A549 treated with CpdA at 1 μM for 4 hours (cell line): ENCODE results near the gene ALG11. TPM values are rescaled to one million over a fixed set of nuclear protein-coding genes. Genes with fewer than 3 reads are reported as not detected.

Experiments used
- total RNA-seq: library from RNA; stranded (reverse); fragments of 200-300 nt; extraction: Qiagen RNA extraction; gene quantifications from 5 replicates; pipeline ENCODE4 v1.2.3, GENCODE V29; 2022; ENCODE audit warnings: low read depth

Gene ALG11, protein sequence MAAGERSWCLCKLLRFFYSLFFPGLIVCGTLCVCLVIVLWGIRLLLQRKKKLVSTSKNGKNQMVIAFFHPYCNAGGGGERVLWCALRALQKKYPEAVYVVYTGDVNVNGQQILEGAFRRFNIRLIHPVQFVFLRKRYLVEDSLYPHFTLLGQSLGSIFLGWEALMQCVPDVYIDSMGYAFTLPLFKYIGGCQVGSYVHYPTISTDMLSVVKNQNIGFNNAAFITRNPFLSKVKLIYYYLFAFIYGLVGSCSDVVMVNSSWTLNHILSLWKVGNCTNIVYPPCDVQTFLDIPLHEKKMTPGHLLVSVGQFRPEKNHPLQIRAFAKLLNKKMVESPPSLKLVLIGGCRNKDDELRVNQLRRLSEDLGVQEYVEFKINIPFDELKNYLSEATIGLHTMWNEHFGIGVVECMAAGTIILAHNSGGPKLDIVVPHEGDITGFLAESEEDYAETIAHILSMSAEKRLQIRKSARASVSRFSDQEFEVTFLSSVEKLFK
- total RNA-seq: 7.8 to 11.9 TPM (median 8.4 TPM) in 5 replicates

DNA sequence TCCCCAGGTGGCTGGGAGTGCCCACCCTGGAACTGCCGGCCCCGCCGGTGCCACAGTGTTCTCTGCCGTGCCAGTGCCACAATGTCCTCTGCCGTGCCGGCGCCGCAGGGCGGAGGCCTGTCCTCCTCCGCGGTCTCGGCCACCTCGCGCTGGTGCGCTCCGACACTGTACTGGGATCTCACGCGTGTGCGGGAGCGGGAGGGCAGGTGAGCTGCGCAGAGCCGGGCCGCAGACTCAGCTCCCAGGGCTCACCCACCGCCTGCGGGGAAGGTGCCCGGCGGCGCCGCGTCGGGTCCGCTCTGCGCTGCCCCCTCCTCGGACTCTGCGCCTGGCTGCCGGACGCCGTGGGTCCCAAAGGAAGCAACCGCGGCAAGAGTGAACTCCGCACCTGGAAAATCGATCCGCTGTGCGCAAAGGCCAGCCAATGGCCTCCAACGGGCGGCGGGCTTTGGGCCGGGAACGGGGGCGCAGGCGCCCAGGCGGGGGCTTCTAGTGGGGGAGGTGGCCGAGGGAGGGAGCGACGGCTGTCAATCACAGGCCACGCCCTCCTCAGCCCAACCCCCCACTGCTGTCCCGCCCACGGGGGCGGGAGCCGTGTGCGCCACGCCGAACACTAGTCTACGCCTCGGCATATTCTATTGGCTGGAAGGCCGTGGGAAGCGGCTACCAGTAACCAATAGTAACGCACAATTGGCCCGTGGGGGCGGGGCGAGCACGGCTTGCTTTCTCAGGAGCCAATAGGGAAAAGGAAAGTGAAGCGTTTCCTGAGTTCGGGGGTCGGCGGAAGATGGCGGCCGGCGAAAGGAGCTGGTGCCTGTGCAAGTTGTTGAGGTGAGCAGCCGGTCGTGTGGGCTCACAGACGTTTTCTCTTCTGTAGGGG lies at the start of gene ALG11:
Gene ALG11 (plus strand): TSS at position 767 of the 880 bp plus-strand sequence. CDS start 21 bp downstream, at position 788.

DNA sequence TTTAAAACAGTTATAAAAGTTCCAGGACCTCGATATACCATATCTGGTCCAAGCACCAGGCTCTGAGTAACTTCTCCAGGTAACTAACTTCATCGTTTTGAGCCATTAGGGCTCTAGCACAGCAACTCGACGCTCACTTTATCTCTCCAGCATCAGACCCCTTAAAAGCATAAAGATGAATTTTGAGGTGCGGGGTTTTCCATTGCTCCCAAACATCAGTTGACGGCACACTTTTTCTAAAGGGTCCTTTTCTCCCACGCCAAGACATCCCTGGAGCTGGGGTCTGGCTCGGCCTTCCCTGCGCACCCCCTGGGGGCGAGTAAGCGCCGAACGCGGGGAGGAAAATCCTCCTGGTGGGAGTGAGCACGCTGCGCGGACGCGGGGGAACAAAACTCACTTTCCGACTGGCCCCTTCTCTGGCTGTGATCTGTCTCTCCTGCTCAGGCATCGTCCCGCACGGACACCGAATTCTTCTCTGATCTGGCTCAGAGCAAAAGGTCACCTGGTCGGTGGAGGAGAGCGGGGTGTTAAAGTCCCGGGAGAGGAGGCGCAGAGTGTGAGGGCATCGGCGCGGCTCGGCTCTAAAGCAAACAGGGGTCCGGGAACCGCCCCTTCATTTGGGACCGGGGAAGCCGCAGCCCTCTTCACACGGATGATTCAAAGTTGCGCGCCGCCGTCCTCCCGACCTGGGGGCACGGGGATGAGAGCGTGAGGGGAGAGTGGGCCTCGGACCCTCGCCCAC lies 1.1 kb upstream of the ALG11 start, which contains the start of gene ATP7B:
Gene ATP7B (minus strand): TSS at position 561 of the 742 bp plus-strand sequence. CDS start 113 bp downstream, at position 448.

DNA sequence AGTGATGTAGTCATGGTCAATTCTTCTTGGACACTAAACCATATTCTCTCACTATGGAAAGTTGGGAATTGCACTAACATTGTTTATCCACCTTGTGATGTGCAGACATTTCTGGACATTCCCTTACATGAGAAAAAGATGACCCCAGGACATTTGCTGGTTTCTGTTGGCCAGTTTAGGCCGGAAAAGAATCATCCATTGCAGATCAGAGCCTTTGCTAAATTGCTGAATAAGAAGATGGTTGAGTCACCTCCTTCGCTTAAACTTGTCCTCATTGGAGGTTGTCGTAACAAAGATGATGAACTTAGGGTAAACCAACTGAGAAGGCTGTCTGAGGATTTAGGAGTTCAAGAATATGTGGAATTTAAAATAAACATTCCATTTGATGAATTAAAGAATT lies 12.3 kb downstream of the ALG11 start, which contains the start of gene UTP14C:
Gene UTP14C (plus strand): TSS at position 211 of the 400 bp plus-strand sequence. CDS start 4,114 bp downstream, outside the sequence.

Other genes with a start within 250 kb of the ALG11 start
- gene DHRS12, start 208.2 kb upstream of the ALG11 start, total RNA-seq: 3.2 to 5.7 TPM (median 4.3 TPM) in 5 replicates
- gene TMEM272, start 167.2 kb upstream of the ALG11 start, total RNA-seq: 0.01 TPM in 1 of 5 replicates, not detected in the others
- 0.05 to 0.15 TPM in 2 of 5 replicates, not detected in the others for gene CCDC70, start 150.4 kb upstream of the ALG11 start, total RNA-seq
- gene ATP7B, start 948 bp upstream of the ALG11 start, total RNA-seq: 1.6 to 2.6 TPM (median 2.5 TPM) in 5 replicates
- gene UTP14C, start 12.3 kb downstream of the ALG11 start, total RNA-seq: 5.9 to 8.5 TPM (median 7.4 TPM) in 5 replicates
- gene NEK5, start 116.7 kb downstream of the ALG11 start, total RNA-seq: 0.06 to 0.11 TPM (median 0.09 TPM) in 4 of 5 replicates, not detected in the other
- 5.9 to 9.6 TPM (median 7.4 TPM) in 5 replicates for gene NEK3, start 147.2 kb downstream of the ALG11 start, total RNA-seq